Duodenal mucosa (tissue), 2 donors: Measurements from ENCODE around the gene PDAP1.
"Not testable (repeated sequence)": the region's sequence is repeated elsewhere in the genome, so short reads cannot be mapped to it uniquely, and the experiment has no call there.

Experiments used
- H3K27ac ChIP-seq: one replicate; pipeline ENCODE4 v1.7.0; 2013; ENCODE audit warnings: low read depth, low read length
- H3K27me3 ChIP-seq, 2 donors: one replicate each; pipeline ENCODE4 v1.7.0; 2013; ENCODE audit warnings: low read length in 2 of 2, control low read depth in 1 of 2; ENCODE audit not compliant: insufficient read depth in 2 of 2, control insufficient read depth in 1 of 2
- H3K36me3 ChIP-seq, 2 donors: one replicate each; pipeline ENCODE4 v1.7.0; 2013; ENCODE audit warnings: low read length in 2 of 2, control low read depth in 1 of 2; ENCODE audit not compliant: insufficient read depth in 2 of 2, control insufficient read depth in 1 of 2
- H3K4me1 ChIP-seq, 2 donors: one replicate each; pipeline ENCODE4 v1.7.0; 2013; ENCODE audit warnings: low read length in 2 of 2, control low read depth in 1 of 2; ENCODE audit not compliant: insufficient read depth in 2 of 2, control insufficient read depth in 1 of 2
- H3K4me3 ChIP-seq, 2 donors: one replicate each; pipeline ENCODE4 v1.7.0; 2013; ENCODE audit warnings: low read length in 2 of 2, low read depth in 1 of 2
- H3K9ac ChIP-seq, 2 donors: one replicate each; pipeline ENCODE4 v1.7.0; 2013; ENCODE audit warnings: low read length in 2 of 2, low read depth in 1 of 2
- H3K9me3 ChIP-seq, 2 donors: one replicate each; pipeline ENCODE4 v1.7.0; 2013; ENCODE audit warnings: low read length in 2 of 2, control low read depth in 1 of 2; ENCODE audit not compliant: control insufficient read depth in 1 of 2

PDAP1 gene

GRCh38 chr7:99428972-99429566, 20.7 kb upstream of the PDAP1 start:
- no peak overlapping the region for H3K27ac ChIP-seq
- no peak overlapping the region for H3K9ac ChIP-seq
- peaks cover 19 to 60% of the 10 kb centered on the region in 2 donors for H3K36me3 ChIP-seq
- no peak overlapping the region for H3K4me3 ChIP-seq
- no peaks in the 10 kb centered on the region for H3K9me3 ChIP-seq
- no peaks in the 10 kb centered on the region for H3K4me1 ChIP-seq
- H3K27me3 ChIP-seq, result no peaks in the 10 kb centered on the region

GRCh38 chr7:99424932-99425730, 16.7 kb upstream of the PDAP1 start:
- no peak overlapping the region for H3K4me3 ChIP-seq
- H3K27me3 ChIP-seq, result no peaks in the 10 kb centered on the region
- H3K9me3 ChIP-seq, result no peaks in the 10 kb centered on the region
- H3K9ac ChIP-seq, result no peak overlapping the region
- H3K4me1 ChIP-seq, result no peaks in the 10 kb centered on the region
- H3K36me3 ChIP-seq, result peaks cover 27 to 61% of the 10 kb centered on the region in 2 donors
- no peak overlapping the region for H3K27ac ChIP-seq

- no peak overlapping the region for H3K27ac ChIP-seq
- no peak overlapping the region for H3K4me3 ChIP-seq
- H3K9ac ChIP-seq, result no peak overlapping the region
- H3K9me3 ChIP-seq, result no peaks in the 10 kb centered on the region
- no peaks in the 10 kb centered on the region for H3K27me3 ChIP-seq
- no peaks in the 10 kb centered on the region for H3K4me1 ChIP-seq
- H3K36me3 ChIP-seq, result peaks cover 41 to 69% of the 10 kb centered on the region in 2 donors
Observed at GRCh38 chr7:99422625-99423024, 14.2 kb upstream of the PDAP1 start.

GRCh38 chr7:99422186-99422585, 13.8 kb upstream of the PDAP1 start:
- no peak overlapping the region for H3K27ac ChIP-seq

GRCh38 chr7:99420986-99421385, 12.6 kb upstream of the PDAP1 start:
- Histone ChIP-seq H3K27ac (no peak overlapping the region), H3K4me1 (no peaks in the 10 kb centered on the region), H3K9me3 (no peaks in the 10 kb centered on the region), H3K9ac (no peak overlapping the region), H3K36me3 (peaks cover 50 to 84% of the 10 kb centered on the region in 2 donors), H3K27me3 (no peaks in the 10 kb centered on the region), H3K4me3 (no peak overlapping the region)

More at GRCh38 chr7:99422186-99422585, 13.8 kb upstream of the PDAP1 start:
- no peaks in the 10 kb centered on the region for H3K4me1 ChIP-seq
- H3K4me3 ChIP-seq, result no peak overlapping the region
- H3K27me3 ChIP-seq, result no peaks in the 10 kb centered on the region
- H3K9me3 ChIP-seq, result no peaks in the 10 kb centered on the region
- H3K9ac ChIP-seq, result no peak overlapping the region
- peaks cover 45 to 74% of the 10 kb centered on the region in 2 donors for H3K36me3 ChIP-seq

GRCh38 chr7:99420213-99420612, 11.8 kb upstream of the PDAP1 start:
- H3K9ac ChIP-seq, result no peak overlapping the region
- no peaks in the 10 kb centered on the region for H3K27me3 ChIP-seq
- peaks cover 50 to 84% of the 10 kb centered on the region in 2 donors for H3K36me3 ChIP-seq
- no peak overlapping the region for H3K4me3 ChIP-seq
- no peak overlapping the region for H3K27ac ChIP-seq
- H3K4me1 ChIP-seq, result no peaks in the 10 kb centered on the region
- H3K9me3 ChIP-seq, result no peaks in the 10 kb centered on the region

- H3K27me3 ChIP-seq, result no peaks in the 10 kb centered on the region
- H3K4me1 ChIP-seq, result no peaks in the 10 kb centered on the region
- H3K36me3 ChIP-seq, result peaks cover 53 to 84% of the 10 kb centered on the region in 2 donors
- no peak overlapping the region for H3K9ac ChIP-seq
- H3K4me3 ChIP-seq, result no peak overlapping the region
- H3K9me3 ChIP-seq, result no peaks in the 10 kb centered on the region
- no peak overlapping the region for H3K27ac ChIP-seq
Observed at GRCh38 chr7:99419323-99420021, 11.1 kb upstream of the PDAP1 start.

GRCh38 chr7:99418260-99418659, 9.9 kb upstream of the PDAP1 start:
- no peaks in the 10 kb centered on the region for H3K4me1 ChIP-seq
- H3K27me3 ChIP-seq, result no peaks in the 10 kb centered on the region
- H3K9me3 ChIP-seq, result no peaks in the 10 kb centered on the region
- H3K9ac ChIP-seq, result no peak overlapping the region
- H3K27ac ChIP-seq, result no peak overlapping the region
- peaks cover 44 to 83% of the 10 kb centered on the region in 2 donors for H3K36me3 ChIP-seq
- H3K4me3 ChIP-seq, result no peak overlapping the region

- not testable (repeated sequence) for H3K27ac ChIP-seq, H3K4me3 ChIP-seq, H3K4me1 ChIP-seq, H3K27me3 ChIP-seq, H3K9me3 ChIP-seq, H3K9ac ChIP-seq
- peaks cover 44 to 87% of the 10 kb centered on the region in 2 donors for H3K36me3 ChIP-seq
Observed at GRCh38 chr7:99415513-99416127, 7.2 kb upstream of the PDAP1 start.

- no peak overlapping the region for H3K27ac ChIP-seq
- H3K27me3 ChIP-seq, result no peaks in the 10 kb centered on the region
- peaks cover 12 to 44% of the 10 kb centered on the region in 2 donors for H3K36me3 ChIP-seq
- no peak overlapping the region for H3K4me3 ChIP-seq
- H3K9me3 ChIP-seq, result no peaks in the 10 kb centered on the region
- H3K4me1 ChIP-seq, result peaks cover 27 to 34% of the 10 kb centered on the region in 2 donors
- H3K9ac ChIP-seq, result no peak overlapping the region
Observed at GRCh38 chr7:99410635-99411034, 2.2 kb upstream of the PDAP1 start.
